ENCODE results near the gene ALDH1A3. TPM values are rescaled to one million over a fixed set of nuclear protein-coding genes. Genes with fewer than 3 reads are reported as not detected.

The ALDH1A3 gene
- total RNA-seq, 2 experiments from 2014 or later: not detected

DNA sequence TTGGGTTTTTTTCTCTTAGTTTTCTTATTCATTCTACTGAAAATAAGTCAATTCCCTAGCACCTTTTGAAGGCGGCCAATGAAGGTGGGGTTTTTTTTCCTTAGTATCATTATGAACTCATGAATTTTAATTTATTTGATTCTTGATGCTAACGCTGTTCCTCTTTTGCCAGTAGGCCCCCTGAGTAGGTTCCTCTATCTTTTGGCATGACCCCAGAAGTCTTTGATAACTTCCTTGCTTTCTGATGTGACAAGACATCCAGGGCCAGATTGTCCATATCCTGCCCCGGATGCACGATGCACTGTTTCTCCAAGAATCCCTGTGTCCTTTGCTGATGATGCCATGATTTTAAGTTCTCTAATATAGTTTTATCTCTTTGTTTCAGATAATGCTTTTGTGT is 60.2 kb downstream of the ALDH1A3 start:
- CTCF ChIA-PET: no interaction called here
- POLR2A ChIA-PET: no interaction called here

DNA sequence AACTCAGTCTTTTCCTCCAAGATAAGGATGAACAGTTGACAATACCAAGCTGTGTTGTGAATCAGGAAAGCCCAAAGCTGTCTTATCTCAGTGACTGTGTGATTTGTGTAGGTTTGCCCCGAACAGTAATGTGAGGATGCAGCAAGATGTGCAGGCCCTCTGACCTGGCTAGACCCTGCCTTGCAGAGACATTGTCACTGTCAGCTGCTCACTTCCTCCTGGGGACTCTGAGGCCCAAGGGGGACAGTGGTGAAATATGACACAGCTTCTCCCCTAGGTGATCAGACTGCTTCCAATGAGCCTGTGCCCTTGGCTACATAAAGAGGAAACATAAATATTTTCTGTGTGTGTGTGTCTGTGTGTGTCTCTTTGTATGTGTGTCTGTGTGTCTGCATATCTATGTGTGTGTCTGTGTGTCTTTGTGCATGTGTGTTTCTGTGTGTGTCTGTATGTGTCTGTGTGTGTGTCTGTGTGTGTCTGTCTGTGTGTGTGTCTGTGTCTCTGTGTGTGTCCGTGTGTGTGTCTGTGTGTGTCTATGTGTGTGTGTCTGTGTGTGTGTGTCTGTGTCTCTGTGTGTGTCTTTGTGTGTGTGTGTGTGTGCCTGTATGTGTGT is 61.2 kb downstream of the ALDH1A3 start:
- POLR2A ChIA-PET: no interaction called here
- CTCF ChIA-PET: no interaction called here

GRCh38 chr15:100941536-100941935 is 61.9 kb downstream of the ALDH1A3 start:
- CTCF ChIA-PET: no interaction called here
- POLR2A ChIA-PET: no interaction called here

GRCh38 chr15:100942656-100943425 is 63.2 kb downstream of the ALDH1A3 start:
- CTCF ChIA-PET: interaction anchor here (1.2 kb wide), 1 partner anchor 65 kb away, joined by 3 read pairs; no protein-coding TSS in a partner anchor

GRCh38 chr15:100944244-100944895 is 64.7 kb downstream of the ALDH1A3 start:
- ChIA-PET CTCF (interaction anchor here (1.2 kb wide), 1 partner anchor 64 kb away, joined by 3 read pairs; no protein-coding TSS in a partner anchor), POLR2A (no interaction called here)

More at GRCh38 chr15:100942656-100943425, 63.2 kb downstream of the ALDH1A3 start:
- POLR2A ChIA-PET: no interaction called here

- ChIA-PET POLR2A (no interaction called here), CTCF (no interaction called here)
Measured at GRCh38 chr15:100944986-100945385, 65.4 kb downstream of the ALDH1A3 start.

DNA sequence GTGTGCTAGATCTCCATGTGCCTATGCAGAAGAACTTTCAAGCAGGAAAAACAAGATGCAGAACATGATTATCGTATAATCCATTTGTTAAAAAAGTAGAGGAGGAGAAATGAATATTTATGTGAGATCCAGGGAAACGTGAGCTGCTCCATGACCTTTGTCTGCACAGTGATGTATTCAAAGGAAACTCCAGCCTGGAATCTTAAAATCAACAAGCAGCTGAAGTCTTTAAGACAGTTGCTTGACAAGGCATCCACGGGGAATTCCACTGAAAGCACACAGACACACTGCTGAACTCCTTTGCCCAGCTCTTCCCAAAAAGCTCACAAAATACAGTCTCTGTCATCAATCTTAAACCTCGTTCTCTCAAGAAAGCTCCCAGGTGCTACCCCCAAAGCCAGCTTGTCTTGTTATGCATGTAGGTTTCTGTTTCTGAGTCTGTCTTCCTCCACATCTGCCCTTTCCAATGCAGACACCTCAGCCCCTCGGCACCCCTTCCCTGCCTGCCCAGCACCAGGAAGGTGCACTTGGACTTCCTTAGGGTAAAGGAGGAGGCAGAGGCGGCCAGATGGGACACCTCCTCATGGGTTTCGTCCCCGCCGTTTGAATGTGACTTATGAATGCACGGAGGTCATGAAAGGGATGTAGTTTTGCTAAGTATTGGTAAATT is 68.3 kb downstream of the ALDH1A3 start:
- POLR2A ChIA-PET: no interaction called here
- CTCF ChIA-PET: no interaction called here

DNA sequence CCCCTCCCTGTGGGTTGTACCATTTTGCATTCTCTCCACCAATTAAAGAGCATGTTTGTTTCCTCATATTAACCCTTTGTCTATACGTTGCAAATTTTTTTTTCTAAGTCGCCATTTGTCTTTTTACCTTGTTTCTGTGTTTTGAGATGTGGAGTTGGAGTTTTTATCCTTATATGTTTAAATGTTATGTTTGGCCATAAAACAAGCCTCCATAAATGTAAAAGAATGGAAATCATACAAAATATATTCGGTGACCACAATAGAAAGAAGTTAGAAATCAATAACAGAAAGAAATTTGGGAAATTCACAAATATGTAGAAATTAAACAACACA is 68.8 kb downstream of the ALDH1A3 start:
- POLR2A ChIA-PET: no interaction called here
- CTCF ChIA-PET: no interaction called here

- POLR2A ChIA-PET: no interaction called here
- CTCF ChIA-PET: no interaction called here
Measured at GRCh38 chr15:100949691-100950090, 70.1 kb downstream of the ALDH1A3 start.

GRCh38 chr15:100951965-100952364 is 72.3 kb downstream of the ALDH1A3 start:
- ChIA-PET CTCF (no interaction called here), POLR2A (no interaction called here)

DNA sequence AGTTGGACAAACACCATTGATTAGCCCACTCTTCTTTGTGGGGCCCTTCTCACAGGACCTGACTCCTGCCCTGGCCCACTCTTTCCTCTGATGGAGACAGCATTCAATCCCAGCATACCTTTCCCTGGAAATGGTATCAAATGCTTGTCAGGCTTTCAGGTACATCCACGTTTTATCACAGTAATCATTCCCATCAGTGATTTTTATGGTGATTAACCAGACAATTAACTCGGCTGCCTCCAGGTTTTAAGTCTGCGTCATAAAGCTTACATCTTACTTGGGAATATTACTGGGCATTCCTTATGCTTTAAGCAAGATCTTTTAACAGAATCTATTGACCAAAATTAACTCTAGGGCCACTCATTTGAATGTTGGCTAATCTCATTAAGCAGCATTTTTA is 72.9 kb downstream of the ALDH1A3 start:
- ChIA-PET CTCF (no interaction called here), POLR2A (no interaction called here)

GRCh38 chr15:100958326-100959065 is 78.9 kb downstream of the ALDH1A3 start:
- POLR2A ChIA-PET: no interaction called here
- CTCF ChIA-PET: no interaction called here

DNA sequence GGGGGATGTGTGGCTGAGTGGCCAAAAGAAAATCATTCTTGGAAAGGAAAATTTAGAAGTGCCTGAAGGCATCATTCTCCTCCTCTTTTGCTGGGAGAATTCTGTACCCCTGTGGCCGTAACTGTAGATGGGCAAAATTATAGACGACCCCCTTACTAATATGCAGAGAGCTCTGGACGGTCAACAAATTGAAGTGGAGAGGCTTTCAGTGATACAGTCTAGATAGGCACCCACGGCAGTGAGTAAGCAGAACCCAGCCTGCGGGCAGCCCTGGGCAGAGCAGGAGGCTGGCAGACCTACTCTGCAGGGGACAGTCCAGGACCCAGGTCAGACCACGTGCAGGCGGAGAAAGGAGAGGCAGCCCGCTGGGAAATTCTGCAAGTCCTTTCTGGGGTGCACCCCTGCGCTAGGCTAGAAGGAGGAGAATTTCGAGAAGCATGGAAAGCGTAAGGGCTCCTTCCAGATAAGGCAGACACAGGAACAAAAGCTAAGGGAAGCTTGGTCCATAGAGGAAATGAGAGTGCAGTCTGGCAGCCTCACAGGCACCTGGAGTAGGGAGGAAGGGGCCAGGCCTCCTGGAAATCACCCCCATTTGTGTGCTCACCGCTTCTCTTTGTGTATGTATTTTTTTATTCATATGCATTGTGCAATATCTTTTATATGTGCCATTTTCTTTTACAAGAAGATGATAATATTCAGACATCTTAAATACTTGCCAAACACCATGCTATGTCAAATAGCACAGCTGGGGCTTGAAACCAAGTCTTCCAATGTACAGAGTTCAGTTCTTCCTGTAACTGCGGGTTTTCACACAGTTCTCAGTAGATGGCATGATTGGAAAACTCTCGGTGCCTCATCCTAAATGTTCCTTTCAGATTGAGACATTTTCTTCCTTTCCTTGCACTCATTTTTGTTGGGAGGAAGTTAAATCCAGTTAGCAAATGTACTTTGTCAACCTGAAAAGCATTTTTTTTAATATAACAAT is 79.7 kb downstream of the ALDH1A3 start:
- ChIA-PET POLR2A (no interaction called here), CTCF (no interaction called here)

Other genes with a start within 250 kb of the ALDH1A3 start
- under 1 TPM; 0.44 to 0.57 TPM for gene LRRK1, start 39.5 kb downstream of the ALDH1A3 start, total RNA-seq